CD14-positive monocyte (primary cell): ENCODE results near the gene SNX14. TPM values are rescaled to one million over a fixed set of nuclear protein-coding genes. Genes with fewer than 3 reads are reported as not detected.

Experiments used
- DNase-seq, 3 donors: peaks; one replicate each; pipeline ENCODE4 v3.0.0-alpha.2; 2011 to 2022
- H2AFZ ChIP-seq: 2 replicates; pipeline ENCODE4 v1.6.0; 2012; ENCODE audit warnings: mild to moderate bottlenecking, low read depth, low read length, inconsistent platforms; ENCODE audit not compliant: insufficient read depth, poor library complexity, severe bottlenecking
- H3K27ac ChIP-seq, 2 donors: 1 replicate in 1 of 2; 2 replicates in 1 of 2; pipeline ENCODE4 v1.5.1; 2012 to 2013; ENCODE audit warnings: low read length in 2 of 2, control low read depth in 1 of 2, inconsistent platforms in 1 of 2, low read depth in 1 of 2, mild to moderate bottlenecking in 1 of 2
- H3K27me3 ChIP-seq, 2 donors: one replicate each; pipeline versions ENCODE4 v1.6.0 to v1.6.1; 2011 to 2013; ENCODE audit warnings: low read length in 2 of 2; ENCODE audit not compliant: control insufficient read depth in 2 of 2, insufficient read depth in 2 of 2
- H3K36me3 ChIP-seq, 2 donors: replicated peaks in 1 of 2; 1 replicate in 1 of 2; 2 replicates in 1 of 2; pipeline versions ENCODE4 v1.5.1 to v1.6.1; 2012 to 2013; ENCODE audit warnings: low read length in 2 of 2, control low read depth in 1 of 2, inconsistent platforms in 1 of 2, mild to moderate bottlenecking in 1 of 2; ENCODE audit not compliant: insufficient read depth in 2 of 2, control insufficient read depth in 1 of 2
- H3K4me1 ChIP-seq, 2 donors: 1 replicate in 1 of 2; 2 replicates in 1 of 2; pipeline versions ENCODE4 v1.5.1 to v1.6.1; 2012 to 2013; ENCODE audit warnings: low read length in 2 of 2, control low read depth in 1 of 2, inconsistent platforms in 1 of 2, mild to moderate bottlenecking in 1 of 2, moderate library complexity in 1 of 2; ENCODE audit not compliant: insufficient read depth in 2 of 2, control insufficient read depth in 1 of 2
- H3K4me2 ChIP-seq: replicated peaks from 2 replicates; pipeline ENCODE3; 2012; ENCODE audit warnings: low read length, moderate library complexity, mild to moderate bottlenecking; ENCODE audit not compliant: poor library complexity, severe bottlenecking; ENCODE audit errors: extremely low read depth
- H3K4me3 ChIP-seq, 3 experiments: fragments of 200-600 bp in 1 of 3; sonication (generic) in 1 of 3; replicated peaks in 1 of 3; 1 replicate in 2 of 3; 2 replicates in 1 of 3; pipeline ENCODE4 v1.5.1; 2011 to 2013; ENCODE audit warnings: low read length in 3 of 3, mild to moderate bottlenecking in 3 of 3, control low read depth in 2 of 3, low read depth in 2 of 3, inconsistent platforms in 1 of 3, moderate library complexity in 1 of 3
- H3K79me2 ChIP-seq: 2 replicates; pipeline ENCODE4 v1.6.0; 2012; ENCODE audit warnings: mild to moderate bottlenecking, control low read depth, inconsistent platforms, low read length, moderate library complexity; ENCODE audit not compliant: insufficient read depth
- H3K9ac ChIP-seq: 2 replicates; pipeline ENCODE4 v1.6.0; 2017; ENCODE audit warnings: low read length, mild to moderate bottlenecking; ENCODE audit not compliant: insufficient read depth, poor library complexity, severe bottlenecking
- H3K9me3 ChIP-seq, 2 donors: replicated peaks in 1 of 2; 1 replicate in 1 of 2; 2 replicates in 1 of 2; pipeline versions ENCODE4 v1.5.1 to v1.6.1; 2012 to 2013; ENCODE audit warnings: low read length in 2 of 2, control low read depth in 1 of 2; ENCODE audit not compliant: control insufficient read depth in 1 of 2, insufficient read depth in 1 of 2
- H4K20me1 ChIP-seq: 2 replicates; pipeline ENCODE4 v1.6.0; 2012; ENCODE audit warnings: mild to moderate bottlenecking, low read length, control low read depth, moderate library complexity; ENCODE audit not compliant: insufficient read depth
- H3K27ac Mint-ChIP-seq, 7 donors: one replicate each; pipeline ENCODE4 v1.8.0; 2020; ENCODE audit warnings: mild to moderate bottlenecking in 7 of 7, mixed read lengths in 7 of 7, moderate library complexity in 6 of 7, inconsistent platforms in 2 of 7
- H3K27me3 Mint-ChIP-seq, 3 donors: one replicate each; pipeline ENCODE4 v1.8.0; 2021 to 2022; ENCODE audit warnings: low read depth in 3 of 3, mild to moderate bottlenecking in 3 of 3, mixed read lengths in 3 of 3, moderate library complexity in 3 of 3, inconsistent platforms in 1 of 3
- H3K36me3 Mint-ChIP-seq, 2 donors: one replicate each; pipeline ENCODE4 v1.8.0; 2020; ENCODE audit warnings: mixed read lengths in 2 of 2, inconsistent platforms in 1 of 2, mild to moderate bottlenecking in 1 of 2
- H3K4me1 Mint-ChIP-seq: one replicate; pipeline ENCODE4 v1.8.0; 2020; ENCODE audit warnings: mild to moderate bottlenecking, mixed read lengths
- H3K4me3 Mint-ChIP-seq, 2 donors: one replicate each; pipeline ENCODE4 v1.8.0; 2020; ENCODE audit warnings: mild to moderate bottlenecking in 2 of 2, mixed read lengths in 2 of 2, moderate library complexity in 1 of 2
- H3K9me3 Mint-ChIP-seq, 7 donors: one replicate each; pipeline ENCODE4 v1.8.0; 2020 to 2022; ENCODE audit warnings: mixed read lengths in 7 of 7, mild to moderate bottlenecking in 6 of 7, moderate library complexity in 6 of 7, inconsistent platforms in 2 of 7
- CTCF ChIP-seq: fragments of 200-600 bp; IDR thresholded peaks from one replicate; pipeline ENCODE4 v1.8.0; 2022; ENCODE audit warnings: antibody characterized with exemption, mild to moderate bottlenecking
- WGBS: methylation state at CpG from one replicate; pipeline ENCODE4 v1.1.5; 2013; ENCODE audit warnings: missing lambda C conversion rate; ENCODE audit not compliant: insufficient coverage; 5-methylcytosine and 5-hydroxymethylcytosine counted together
- intact Hi-C, 2 donors: fragments of 100-400 bp; cut with micrococcal nuclease; formaldehyde crosslinking; loops; one replicate each; pipeline versions ENCODE4 v1.15.0 to v1.15.1; 2023
- polyA plus RNA-seq, 3 donors: library from polyadenylated mRNA; depleted of rRNA in 1 of 3; unstranded in 2 of 3; stranded (reverse) in 1 of 3; fragments of 300-500 nt in 2 of 3; fragments of >200 nt in 1 of 3; fragmentation: Illumina TruSeq in 2 of 3; gene quantifications; 1 replicate in 2 of 3; 2 replicates in 1 of 3; pipeline ENCODE4 v1.2.3, GENCODE V29; 2012 to 2021

Gene SNX14
- polyA plus RNA-seq, 3 donors = 40.2 to 75.6 (median 73.3) TPM

GRCh38 chr6:85493389-85493788 is 100.3 kb downstream of the SNX14 start:
- TF ChIP-seq CTCF = no peak
- intact Hi-C loops = no loop called here
- Mint-ChIP-seq H3K36me3 (peaks cover 0 to 5% of the 10 kb centered on the region in 2 donors), H3K9me3 (peaks cover 14 to 23% (median 20%) of the 10 kb centered on the region in 7 donors), H3K4me1 (peaks cover 9% of the 10 kb centered on the region), H3K4me3 (no peak overlapping the region), H3K27ac (peak overlapping the region in 3 of 7 donors; percentile 10 to 56 (median 19)), H3K27me3 (peaks cover 4 to 12% (median 7%) of the 10 kb centered on the region in 3 donors)
- Histone ChIP-seq H3K4me1 (peaks cover 0 to 4% of the 10 kb centered on the region in 2 donors), H4K20me1 (no peaks in the 10 kb centered on the region), H3K4me2 (no peak overlapping the region), H3K9me3 (peaks cover 7 to 10% of the 10 kb centered on the region in 2 donors), H3K9ac (no peak overlapping the region), H3K79me2 (no peaks in the 10 kb centered on the region), H3K27me3 (no peaks in the 10 kb centered on the region), H3K36me3 (no peaks in the 10 kb centered on the region), H2AFZ (no peak overlapping the region), H3K4me3 (no peak overlapping the region), H3K27ac (no peak overlapping the region)
- DNase-seq = peak; percentile 20 to 60 (median 32)
- WGBS = no CpG with 5 or more reads among the region's 1 CpG

DNA sequence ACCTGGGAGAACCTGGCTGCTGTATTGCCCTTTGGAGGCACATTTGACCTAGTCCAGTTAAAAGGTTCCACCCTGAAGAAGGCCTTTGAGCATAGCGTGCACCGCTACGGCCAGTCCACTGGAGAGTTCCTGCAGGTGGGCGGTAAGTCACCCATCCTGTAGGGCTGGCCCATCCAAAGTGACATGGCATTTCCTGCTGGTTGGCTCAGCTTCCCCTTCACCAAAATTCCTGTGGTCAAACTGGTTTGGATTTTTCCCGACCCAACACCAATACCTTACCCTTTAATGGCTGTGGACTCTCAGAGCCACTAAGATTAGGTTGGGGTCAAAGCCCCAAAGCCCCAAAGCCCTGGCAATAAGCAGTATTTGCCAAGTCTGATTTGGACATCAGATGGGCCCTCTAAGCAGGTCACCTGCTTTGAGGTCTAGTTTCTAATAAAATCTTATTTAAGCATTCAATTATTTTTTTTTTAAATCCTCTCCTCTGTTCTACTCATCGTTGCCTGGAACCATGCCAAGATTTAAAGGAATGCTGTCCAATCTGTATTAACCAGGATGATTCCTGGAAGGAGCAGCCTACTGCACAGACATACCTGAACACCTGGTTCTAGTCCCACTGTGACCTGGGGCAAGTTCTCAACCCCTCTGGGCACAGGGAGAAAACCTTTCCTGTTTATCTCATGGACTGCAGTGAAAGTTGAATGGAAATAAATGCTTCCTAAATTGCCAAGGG is 103.0 kb downstream of the SNX14 start:
- peaks cover 9% of the 10 kb centered on the region for H3K4me1 Mint-ChIP-seq
- H3K4me2 ChIP-seq = no peak overlapping the region
- no peaks in the 10 kb centered on the region for H3K9me3 ChIP-seq

More for the DNA sequence above, 103.0 kb downstream of the SNX14 start:
- intact Hi-C loops = no loop called here
- Histone ChIP-seq H3K4me3 (no peak overlapping the region), H3K4me1 (peaks cover 0 to 4% of the 10 kb centered on the region in 2 donors), H3K9ac (no peak overlapping the region), H2AFZ (no peak overlapping the region), H4K20me1 (no peaks in the 10 kb centered on the region), H3K36me3 (no peaks in the 10 kb centered on the region), H3K27me3 (no peaks in the 10 kb centered on the region), H3K27ac (no peak overlapping the region), H3K79me2 (no peaks in the 10 kb centered on the region)
- Mint-ChIP-seq H3K4me3 (no peak overlapping the region), H3K9me3 (no peaks in the 10 kb centered on the region), H3K36me3 (no peaks in the 10 kb centered on the region), H3K27me3 (peaks cover 3 to 11% (median 7%) of the 10 kb centered on the region in 3 donors), H3K27ac (peak overlapping the region in 1 of 7 donors; percentile 26)
- no peak for TF ChIP-seq CTCF
- WGBS = 80% methylated on average over 6 of the region's 6 CpGs
- no peak for DNase-seq
